H9 (cell line): ENCODE measurements around the gene COL23A1. TPM values are rescaled to one million over a fixed set of nuclear protein-coding genes. Genes with fewer than 3 reads are reported as not detected.

Source experiments
- DNase-seq: peaks from one replicate; pipeline ENCODE4 v3.0.0-alpha.2; 2017
- H2AFZ ChIP-seq: one replicate; pipeline ENCODE4 v1.6.1; 2013; ENCODE audit warnings: mild to moderate bottlenecking, low read length, control low read depth, moderate library complexity
- H2AK5ac ChIP-seq: 2 replicates; pipeline ENCODE4 v1.6.1; 2013; ENCODE audit warnings: low read length, control low read depth, mixed read lengths; ENCODE audit not compliant: insufficient read length
- H2BK120ac ChIP-seq: one replicate; pipeline ENCODE4 v1.6.1; 2013; ENCODE audit warnings: low read depth, mild to moderate bottlenecking, low read length, control low read depth, inconsistent platforms; ENCODE audit not compliant: poor library complexity, severe bottlenecking
- H2BK12ac ChIP-seq: 2 replicates; pipeline ENCODE4 v1.6.1; 2013; ENCODE audit warnings: low read length, control low read depth, mixed read lengths, low read depth; ENCODE audit not compliant: insufficient read length
- H2BK15ac ChIP-seq: 2 replicates; pipeline ENCODE4 v1.6.1; 2013; ENCODE audit warnings: low read depth, low read length, control low read depth
- H2BK20ac ChIP-seq: one replicate; pipeline ENCODE4 v1.6.1; 2013; ENCODE audit warnings: low read depth, mild to moderate bottlenecking, low read length, control low read depth, inconsistent platforms; ENCODE audit not compliant: poor library complexity, severe bottlenecking
- H2BK5ac ChIP-seq: 2 replicates; pipeline ENCODE4 v1.6.1; 2013; ENCODE audit warnings: low read length, control low read depth, mixed read lengths; ENCODE audit not compliant: insufficient read length
- H3K14ac ChIP-seq: 2 replicates; pipeline ENCODE4 v1.6.1; 2013; ENCODE audit warnings: low read length, control low read depth; ENCODE audit not compliant: insufficient read depth
- H3K18ac ChIP-seq: 2 replicates; pipeline ENCODE4 v1.6.1; 2013; ENCODE audit warnings: low read depth, mild to moderate bottlenecking, mixed read lengths, low read length, control low read depth; ENCODE audit not compliant: insufficient read length
- H3K23ac ChIP-seq: 2 replicates; pipeline ENCODE4 v1.6.1; 2013; ENCODE audit warnings: low read length, control low read depth, mixed read lengths, low read depth; ENCODE audit not compliant: insufficient read length
- H3K23me2 ChIP-seq: 2 replicates; pipeline ENCODE4 v1.6.1; 2013; ENCODE audit warnings: low read depth, mild to moderate bottlenecking, mixed read lengths, low read length, control low read depth; ENCODE audit not compliant: insufficient read length, poor library complexity, severe bottlenecking
- H3K27ac ChIP-seq: 2 replicates; pipeline ENCODE4 v1.5.1; 2013; ENCODE audit warnings: low read length, control low read depth, mixed read lengths, low read depth; ENCODE audit not compliant: insufficient read length
- H3K27me3 ChIP-seq: 2 replicates; pipeline ENCODE4 v1.6.1; 2013; ENCODE audit warnings: low read length, control low read depth, inconsistent platforms; ENCODE audit not compliant: insufficient read depth
- H3K4ac ChIP-seq: 2 replicates; pipeline ENCODE4 v1.6.1; 2013; ENCODE audit warnings: low read depth, mild to moderate bottlenecking, control low read depth, inconsistent platforms, low read length, moderate library complexity
- H3K4me1 ChIP-seq: 2 replicates; pipeline ENCODE4 v1.6.1; 2013; ENCODE audit warnings: low read length, control low read depth, inconsistent platforms; ENCODE audit not compliant: insufficient read depth
- H3K4me2 ChIP-seq: 2 replicates; pipeline ENCODE4 v1.6.1; 2013; ENCODE audit warnings: low read length, control low read depth, mixed read lengths; ENCODE audit not compliant: insufficient read length, insufficient read depth
- H3K56ac ChIP-seq: 2 replicates; pipeline ENCODE4 v1.6.1; 2013; ENCODE audit warnings: low read depth, mild to moderate bottlenecking, mixed read lengths, low read length, control low read depth; ENCODE audit not compliant: insufficient read length
- H3K79me1 ChIP-seq: 2 replicates; pipeline ENCODE4 v1.6.1; 2013; ENCODE audit warnings: low read depth, mild to moderate bottlenecking, moderate library complexity, low read length, control low read depth, inconsistent platforms; ENCODE audit not compliant: insufficient read depth, poor library complexity, severe bottlenecking
- H3K79me2 ChIP-seq: 2 replicates; pipeline ENCODE4 v1.6.1; 2013; ENCODE audit warnings: low read length, control low read depth, inconsistent platforms; ENCODE audit not compliant: insufficient read depth
- H3K9ac ChIP-seq: 2 replicates; pipeline ENCODE4 v1.6.1; 2013; ENCODE audit warnings: low read length, control low read depth, mixed read lengths; ENCODE audit not compliant: insufficient read length; ENCODE audit errors: extremely low read depth
- H3K9me3 ChIP-seq: one replicate; pipeline ENCODE4 v1.6.1; 2013; ENCODE audit warnings: low read depth, low read length, inconsistent platforms; ENCODE audit not compliant: control insufficient read depth
- H3T11ph ChIP-seq: one replicate; pipeline ENCODE4 v1.6.1; 2013; ENCODE audit warnings: mild to moderate bottlenecking, low read length, control low read depth, inconsistent platforms
- H4K20me1 ChIP-seq: one replicate; pipeline ENCODE4 v1.6.1; 2013; ENCODE audit not compliant: control insufficient read depth, insufficient read length, insufficient read depth
- H4K5ac ChIP-seq: 2 replicates; pipeline ENCODE4 v1.6.1; 2013; ENCODE audit warnings: low read depth, mild to moderate bottlenecking, mixed read lengths, low read length, control low read depth; ENCODE audit not compliant: insufficient read length
- H4K8ac ChIP-seq: replicated peaks from 2 replicates; pipeline ENCODE4 v1.6.1; 2013; ENCODE audit warnings: low read length, control low read depth, mixed read lengths, low read depth; ENCODE audit not compliant: insufficient read length
- H4K91ac ChIP-seq: 2 replicates; pipeline ENCODE4 v1.6.1; 2013; ENCODE audit warnings: low read depth, mild to moderate bottlenecking, moderate library complexity, mixed read lengths, low read length, control low read depth; ENCODE audit not compliant: insufficient read length
- H3K27ac Mint-ChIP-seq, 3 experiments: 2 replicates in 2 of 3; 3 replicates in 1 of 3; pipeline ENCODE4 v1.8.0; 2020 to 2021; ENCODE audit warnings: mixed read lengths in 3 of 3, mild to moderate bottlenecking in 1 of 3, moderate library complexity in 1 of 3
- H3K27me3 Mint-ChIP-seq: 2 replicates; pipeline ENCODE4 v1.8.0; 2021; ENCODE audit warnings: low read depth, mild to moderate bottlenecking, moderate library complexity, mixed read lengths
- H3K36me3 Mint-ChIP-seq, 3 experiments: 2 replicates in 2 of 3; 3 replicates in 1 of 3; pipeline ENCODE4 v1.8.0; 2020 to 2021; ENCODE audit warnings: low read depth in 3 of 3, mixed read lengths in 3 of 3; ENCODE audit not compliant: insufficient read depth in 1 of 3
- H3K4me1 Mint-ChIP-seq, 2 experiments: 2 replicates each; pipeline ENCODE4 v1.8.0; 2020; ENCODE audit warnings: mixed read lengths in 2 of 2
- H3K4me3 Mint-ChIP-seq, 2 experiments: 2 replicates in 1 of 2; 3 replicates in 1 of 2; pipeline ENCODE4 v1.8.0; 2020 to 2021; ENCODE audit warnings: mild to moderate bottlenecking in 2 of 2, mixed read lengths in 2 of 2, moderate library complexity in 1 of 2
- H3K9me3 Mint-ChIP-seq, 2 experiments: 2 replicates in 1 of 2; 3 replicates in 1 of 2; pipeline ENCODE4 v1.8.0; 2020; ENCODE audit warnings: mild to moderate bottlenecking in 2 of 2, mixed read lengths in 2 of 2, moderate library complexity in 1 of 2
- WGBS: extraction: QIAGEN DNeasy Blood & Tissue Kit; methylation state at CpG from one replicate; pipeline ENCODE4 v1.1.7; 2013; ENCODE audit warnings: missing lambda C conversion rate, low lambda C conversion rate, mixed read lengths; ENCODE audit not compliant: insufficient read length; ENCODE audit errors: extremely low coverage; 5-methylcytosine and 5-hydroxymethylcytosine counted together
- total RNA-seq: library from RNA; stranded (reverse); gene quantifications from 2 replicates; pipeline ENCODE4 v1.2.1, GENCODE V29; 2021
- TF ChIP-seq, protein P1 (sequence below): fragments of 200-600 bp; sonication (generic); conservative IDR thresholded peaks from 3 replicates; pipeline ENCODE4 v1.8.0; 2021; ENCODE audit warnings: antibody characterized with exemption, mild to moderate bottlenecking

Gene COL23A1
- total RNA-seq, 1 experiment from 2014 or later, result 2.6 TPM

DNA sequence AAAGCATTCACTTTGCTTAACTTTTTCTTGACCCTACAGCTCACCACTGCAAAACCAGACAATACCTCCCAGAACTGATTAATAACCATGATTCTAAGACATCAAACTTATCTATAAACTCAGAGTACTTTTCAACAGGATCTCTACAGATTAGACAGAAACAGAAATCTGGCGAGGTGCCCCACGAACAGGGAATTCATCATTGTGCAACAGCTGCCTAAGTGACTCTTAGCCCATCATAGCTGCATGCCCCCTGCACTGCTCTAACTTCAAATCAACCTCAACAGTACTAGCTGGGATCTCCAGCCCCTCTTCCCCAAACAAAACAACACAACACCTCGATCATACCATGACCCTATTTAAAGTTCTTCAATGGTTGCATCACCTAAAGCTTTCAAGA, 16.1 kb upstream of the COL23A1 start:
- Mint-ChIP-seq H3K27me3 (no peaks in the 10 kb centered on the region), H3K9me3 (peaks cover 15 to 18% of the 10 kb centered on the region in 2 experiments), H3K4me3 (no peak overlapping the region), H3K27ac (no peak overlapping the region), H3K36me3 (peaks cover 60 to 83% (median 79%) of the 10 kb centered on the region in 3 experiments), H3K4me1 (no peaks in the 10 kb centered on the region)
- H3K23me2 ChIP-seq, result no peaks in the 10 kb centered on the region
- H3K79me2 ChIP-seq, result no peaks in the 10 kb centered on the region
- no peak overlapping the region for H3K56ac ChIP-seq
- TF ChIP-seq, protein P1, sequence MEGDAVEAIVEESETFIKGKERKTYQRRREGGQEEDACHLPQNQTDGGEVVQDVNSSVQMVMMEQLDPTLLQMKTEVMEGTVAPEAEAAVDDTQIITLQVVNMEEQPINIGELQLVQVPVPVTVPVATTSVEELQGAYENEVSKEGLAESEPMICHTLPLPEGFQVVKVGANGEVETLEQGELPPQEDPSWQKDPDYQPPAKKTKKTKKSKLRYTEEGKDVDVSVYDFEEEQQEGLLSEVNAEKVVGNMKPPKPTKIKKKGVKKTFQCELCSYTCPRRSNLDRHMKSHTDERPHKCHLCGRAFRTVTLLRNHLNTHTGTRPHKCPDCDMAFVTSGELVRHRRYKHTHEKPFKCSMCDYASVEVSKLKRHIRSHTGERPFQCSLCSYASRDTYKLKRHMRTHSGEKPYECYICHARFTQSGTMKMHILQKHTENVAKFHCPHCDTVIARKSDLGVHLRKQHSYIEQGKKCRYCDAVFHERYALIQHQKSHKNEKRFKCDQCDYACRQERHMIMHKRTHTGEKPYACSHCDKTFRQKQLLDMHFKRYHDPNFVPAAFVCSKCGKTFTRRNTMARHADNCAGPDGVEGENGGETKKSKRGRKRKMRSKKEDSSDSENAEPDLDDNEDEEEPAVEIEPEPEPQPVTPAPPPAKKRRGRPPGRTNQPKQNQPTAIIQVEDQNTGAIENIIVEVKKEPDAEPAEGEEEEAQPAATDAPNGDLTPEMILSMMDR, result no peak
- 100% methylated on average over 1 of the region's 3 CpGs for WGBS
- no peak overlapping the region for H2BK15ac ChIP-seq
- no peak overlapping the region for H2BK20ac ChIP-seq
- no peaks in the 10 kb centered on the region for H3K79me1 ChIP-seq
- H3K4me2 ChIP-seq, result no peak overlapping the region
- no peak overlapping the region for H2BK120ac ChIP-seq
- H2BK12ac ChIP-seq, result no peak overlapping the region
- no peak overlapping the region for H4K5ac ChIP-seq
- H3K23ac ChIP-seq, result no peak overlapping the region
- no peak overlapping the region for H3K27ac ChIP-seq
- H2AK5ac ChIP-seq, result no peak overlapping the region
- no peak overlapping the region for H3K4ac ChIP-seq
- no peak for DNase-seq
- no peak overlapping the region for H3K9ac ChIP-seq
- H4K20me1 ChIP-seq, result no peaks in the 10 kb centered on the region
- no peaks in the 10 kb centered on the region for H3K4me1 ChIP-seq
- no peaks in the 10 kb centered on the region for H3K27me3 ChIP-seq
- no peak overlapping the region for H3T11ph ChIP-seq
- no peak overlapping the region for H2BK5ac ChIP-seq
- no peak overlapping the region for H4K91ac ChIP-seq
- H3K9me3 ChIP-seq, result peaks cover 13% of the 10 kb centered on the region
- no peak overlapping the region for H4K8ac ChIP-seq
- H2AFZ ChIP-seq, result no peak overlapping the region
- H3K18ac ChIP-seq, result no peak overlapping the region
- H3K14ac ChIP-seq, result no peak overlapping the region
